OCI-LY1 (cell line): ENCODE data around the gene MPO.

Experiments
- H2AFZ ChIP-seq: fragments of 200-600 bp; sonication (generic), shearing (Covaris generic); 2 replicates; pipeline ENCODE4 v1.6.0; 2014; ENCODE audit warnings: antibody characterized with exemption, mild to moderate bottlenecking, low read length
- H3F3A ChIP-seq: fragments of 200-600 bp; sonication (generic), shearing (Covaris generic); 2 replicates; pipeline ENCODE4 v1.6.0; 2014; ENCODE audit warnings: mild to moderate bottlenecking, antibody characterized with exemption, low read length, moderate library complexity; ENCODE audit not compliant: insufficient read depth
- H3K27ac ChIP-seq: fragments of 200-600 bp; sonication (generic); 2 replicates; pipeline ENCODE4 v1.5.1; 2014; ENCODE audit warnings: low read length, mixed run types, mild to moderate bottlenecking, low read depth; ENCODE audit not compliant: poor library complexity, severe bottlenecking
- H3K27me3 ChIP-seq: fragments of 200-600 bp; sonication (generic); 2 replicates; pipeline ENCODE4 v1.6.0; 2014; ENCODE audit warnings: antibody characterized with exemption, mild to moderate bottlenecking, low read length, moderate library complexity; ENCODE audit not compliant: insufficient read depth
- H3K36me3 ChIP-seq: fragments of 200-600 bp; sonication (generic); 2 replicates; pipeline ENCODE4 v1.6.1; 2014; ENCODE audit warnings: mild to moderate bottlenecking, antibody characterized with exemption, low read length, moderate library complexity, mixed read lengths; ENCODE audit not compliant: insufficient read depth
- H3K4me1 ChIP-seq: fragments of 200-600 bp; sonication (generic); 2 replicates; pipeline ENCODE4 v1.5.1; 2014; ENCODE audit warnings: mild to moderate bottlenecking, low read length, moderate library complexity; ENCODE audit not compliant: insufficient read depth, severe bottlenecking
- H3K4me2 ChIP-seq: fragments of 200-600 bp; sonication (generic), shearing (Covaris generic); 2 replicates; pipeline ENCODE4 v1.6.1; 2014; ENCODE audit warnings: low read length
- H3K4me3 ChIP-seq: fragments of 200-600 bp; sonication (generic); 2 replicates; pipeline ENCODE4 v1.5.1; 2014; ENCODE audit warnings: low read length, low read depth, mild to moderate bottlenecking, mixed read lengths; ENCODE audit not compliant: poor library complexity, severe bottlenecking
- H3K79me2 ChIP-seq: fragments of 200-600 bp; shearing (Covaris generic); 2 replicates; pipeline ENCODE4 v1.6.1; 2016; ENCODE audit warnings: mixed run types, low read length, mixed read lengths; ENCODE audit not compliant: insufficient read depth
- H3K9ac ChIP-seq: fragments of 200-600 bp; sonication (generic), shearing (Covaris generic); 2 replicates; pipeline ENCODE4 v1.6.1; 2014; ENCODE audit warnings: mild to moderate bottlenecking, low read length, mixed read lengths
- H3K9me2 ChIP-seq: fragments of 200-600 bp; sonication (generic), shearing (Covaris generic); 2 replicates; pipeline ENCODE4 v1.6.1; 2014; ENCODE audit warnings: low read depth, mild to moderate bottlenecking, low read length, mixed read lengths
- H3K9me3 ChIP-seq: fragments of 200-600 bp; shearing (Covaris generic); 2 replicates; pipeline ENCODE4 v1.6.1; 2014; ENCODE audit warnings: low read length, mixed read lengths
- H4K20me1 ChIP-seq: fragments of 200-600 bp; sonication (generic), shearing (Covaris generic); 2 replicates; pipeline ENCODE4 v1.6.0; 2016; ENCODE audit warnings: mild to moderate bottlenecking, low read length; ENCODE audit not compliant: insufficient read depth
- EZH2 ChIP-seq: fragments of 200-600 bp; sonication (generic), shearing (Covaris generic); IDR thresholded peaks from 2 replicates; pipeline ENCODE4 v1.8.0; 2017; ENCODE audit warnings: borderline replicate concordance, mixed run types, mild to moderate bottlenecking, antibody characterized with exemption, low read length, moderate library complexity, mixed read lengths
- TF ChIP-seq, protein P1 (sequence below): fragments of 200-600 bp; sonication (generic), shearing (Covaris generic); IDR thresholded peaks from 2 replicates; pipeline ENCODE4 v1.5.1; 2017; ENCODE audit warnings: mild to moderate bottlenecking, antibody characterized with exemption, low read length, moderate library complexity, mixed read lengths

Gene MPO

DNA sequence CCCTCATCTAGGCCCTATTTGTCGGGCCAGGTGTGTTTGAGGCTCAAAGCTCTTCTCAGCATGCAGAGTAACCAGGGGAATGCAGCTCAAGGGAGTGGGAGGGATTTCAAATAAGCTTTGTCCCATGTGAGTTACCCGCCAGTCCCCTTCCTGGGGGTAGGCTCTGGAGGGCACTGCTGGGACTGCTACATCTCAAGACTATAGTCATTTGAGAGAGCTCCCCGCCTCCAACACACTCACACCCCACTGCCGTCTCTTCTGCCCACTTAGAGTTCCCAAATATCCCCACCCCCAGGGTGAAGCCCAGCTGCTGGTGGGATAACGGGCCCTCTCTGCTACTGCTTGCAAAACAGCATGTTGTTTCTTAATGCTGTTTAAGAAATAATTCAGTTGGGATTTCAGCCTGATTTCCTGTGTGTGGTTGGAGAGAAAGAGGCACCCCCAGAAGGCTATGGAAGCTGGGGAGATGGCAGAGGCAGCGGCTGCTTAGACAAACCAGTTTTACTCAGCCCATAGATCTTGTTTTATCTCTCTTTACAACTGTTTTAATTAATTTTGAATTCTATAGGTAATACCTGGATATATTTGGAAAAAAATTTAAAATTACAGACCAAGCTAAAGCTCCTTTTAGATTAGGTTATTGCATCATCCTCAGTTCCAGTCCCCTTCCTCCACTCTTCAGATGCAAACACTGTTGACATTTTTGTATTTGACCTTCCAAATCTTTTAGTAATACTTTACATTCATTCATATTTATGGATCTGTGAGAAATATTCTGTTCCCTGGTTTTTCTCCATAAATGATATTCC lies 4.1 kb upstream of the MPO start:
- Histone ChIP-seq H3K9ac (no peak overlapping the region), H3K9me3 (no peaks in the 10 kb centered on the region), H4K20me1 (no peaks in the 10 kb centered on the region), H3K4me1 (no peaks in the 10 kb centered on the region), H3K9me2 (no peaks in the 10 kb centered on the region), H3K36me3 (no peaks in the 10 kb centered on the region), H3K4me3 (no peak overlapping the region), H3K4me2 (no peak overlapping the region), H3F3A (no peaks in the 10 kb centered on the region), H2AFZ (no peak overlapping the region), H3K27me3 (no peaks in the 10 kb centered on the region), H3K79me2 (no peaks in the 10 kb centered on the region), H3K27ac (no peak overlapping the region)
- TF ChIP-seq, protein P1, sequence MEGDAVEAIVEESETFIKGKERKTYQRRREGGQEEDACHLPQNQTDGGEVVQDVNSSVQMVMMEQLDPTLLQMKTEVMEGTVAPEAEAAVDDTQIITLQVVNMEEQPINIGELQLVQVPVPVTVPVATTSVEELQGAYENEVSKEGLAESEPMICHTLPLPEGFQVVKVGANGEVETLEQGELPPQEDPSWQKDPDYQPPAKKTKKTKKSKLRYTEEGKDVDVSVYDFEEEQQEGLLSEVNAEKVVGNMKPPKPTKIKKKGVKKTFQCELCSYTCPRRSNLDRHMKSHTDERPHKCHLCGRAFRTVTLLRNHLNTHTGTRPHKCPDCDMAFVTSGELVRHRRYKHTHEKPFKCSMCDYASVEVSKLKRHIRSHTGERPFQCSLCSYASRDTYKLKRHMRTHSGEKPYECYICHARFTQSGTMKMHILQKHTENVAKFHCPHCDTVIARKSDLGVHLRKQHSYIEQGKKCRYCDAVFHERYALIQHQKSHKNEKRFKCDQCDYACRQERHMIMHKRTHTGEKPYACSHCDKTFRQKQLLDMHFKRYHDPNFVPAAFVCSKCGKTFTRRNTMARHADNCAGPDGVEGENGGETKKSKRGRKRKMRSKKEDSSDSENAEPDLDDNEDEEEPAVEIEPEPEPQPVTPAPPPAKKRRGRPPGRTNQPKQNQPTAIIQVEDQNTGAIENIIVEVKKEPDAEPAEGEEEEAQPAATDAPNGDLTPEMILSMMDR, result no peak
- TF ChIP-seq EZH2, result no peak

DNA sequence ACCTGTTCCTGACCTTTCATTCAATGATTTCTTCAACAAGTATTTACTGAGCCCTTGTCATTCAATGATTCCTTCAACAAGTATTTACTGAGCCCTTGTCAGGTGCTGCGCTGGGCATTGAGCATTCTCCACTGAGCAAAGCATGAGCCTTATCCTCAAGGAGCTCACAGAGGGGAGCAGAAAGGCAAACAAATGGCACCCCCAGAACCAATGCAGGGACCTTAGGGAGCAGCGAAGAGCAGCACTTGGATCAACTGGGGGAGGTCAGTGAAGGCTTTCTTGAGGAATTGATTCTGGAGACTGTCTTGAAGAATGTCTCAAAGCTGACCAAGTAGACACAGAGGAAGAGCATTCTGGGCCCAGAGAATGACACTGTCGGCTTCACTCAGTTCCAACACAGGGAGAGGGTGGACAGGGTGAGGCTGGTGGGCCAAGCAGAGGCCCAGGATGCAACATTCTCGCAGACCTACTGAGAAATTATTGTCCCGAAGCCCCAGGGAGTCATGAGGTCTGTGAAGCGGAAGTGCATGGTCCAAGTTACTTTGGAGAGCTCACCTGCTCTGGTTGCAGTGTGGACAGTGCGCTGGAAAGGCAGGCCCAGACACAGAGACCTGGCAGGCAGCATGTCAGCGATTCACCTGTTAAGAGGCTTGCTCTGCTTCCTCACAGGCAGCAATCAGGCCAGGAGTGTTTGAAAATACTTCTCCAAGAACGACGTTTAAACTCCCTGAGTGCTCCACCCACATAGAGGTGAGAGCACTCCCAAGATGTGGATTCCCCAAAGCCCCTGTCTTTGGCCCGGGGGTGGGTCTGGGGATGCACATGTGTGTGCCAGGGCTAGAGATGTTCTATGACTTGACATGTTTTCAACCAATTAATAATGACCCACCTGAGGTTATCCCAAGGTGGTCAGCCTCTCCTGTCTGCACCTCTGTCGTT lies 3.2 kb upstream of the MPO start:
- H3K4me2 ChIP-seq, result no peak overlapping the region
- no peak overlapping the region for H2AFZ ChIP-seq
- H3K36me3 ChIP-seq, result no peaks in the 10 kb centered on the region
- TF ChIP-seq EZH2, result no peak
- TF ChIP-seq, protein P1, result no peak
- no peaks in the 10 kb centered on the region for H3K4me1 ChIP-seq
- H4K20me1 ChIP-seq, result no peaks in the 10 kb centered on the region
- no peaks in the 10 kb centered on the region for H3K79me2 ChIP-seq
- no peaks in the 10 kb centered on the region for H3F3A ChIP-seq
- no peaks in the 10 kb centered on the region for H3K27me3 ChIP-seq
- no peaks in the 10 kb centered on the region for H3K9me3 ChIP-seq
- H3K27ac ChIP-seq, result no peak overlapping the region
- H3K4me3 ChIP-seq, result no peak overlapping the region
- H3K9me2 ChIP-seq, result no peaks in the 10 kb centered on the region
- H3K9ac ChIP-seq, result no peak overlapping the region

DNA sequence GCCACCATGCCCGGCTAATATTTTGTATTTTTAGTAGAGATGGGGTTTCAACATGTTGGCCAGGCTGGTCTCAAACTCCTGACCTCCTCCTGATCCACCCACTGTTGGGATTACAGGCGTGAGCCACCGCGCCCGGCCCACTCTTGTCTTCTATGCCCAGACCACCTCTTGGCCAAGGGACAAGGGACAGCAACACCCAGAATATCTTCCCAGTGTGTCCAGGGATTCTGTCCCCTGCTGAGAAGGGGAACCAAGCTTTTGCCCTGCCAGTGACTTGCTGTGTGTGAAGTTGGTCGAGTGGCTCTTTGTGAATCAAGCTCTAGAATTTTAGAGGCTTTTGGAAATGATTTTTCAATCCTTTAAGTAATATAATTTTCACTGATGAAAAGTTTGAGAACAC lies 1.7 kb upstream of the MPO start:
- TF ChIP-seq, protein P1, result no peak
- TF ChIP-seq EZH2, result no peak
- no peak overlapping the region for H3K4me3 ChIP-seq
- no peaks in the 10 kb centered on the region for H4K20me1 ChIP-seq
- no peaks in the 10 kb centered on the region for H3K9me2 ChIP-seq
- H2AFZ ChIP-seq, result no peak overlapping the region
- H3K9me3 ChIP-seq, result no peaks in the 10 kb centered on the region
- H3K36me3 ChIP-seq, result no peaks in the 10 kb centered on the region
- no peak overlapping the region for H3K4me2 ChIP-seq
- no peaks in the 10 kb centered on the region for H3F3A ChIP-seq
- H3K27me3 ChIP-seq, result no peaks in the 10 kb centered on the region
- no peak overlapping the region for H3K9ac ChIP-seq
- no peaks in the 10 kb centered on the region for H3K4me1 ChIP-seq
- no peaks in the 10 kb centered on the region for H3K79me2 ChIP-seq
- no peak overlapping the region for H3K27ac ChIP-seq
